GM21786 (cell line): ENCODE data around the gene NCF4.
A peak's percentile ranks its signal among the peaks of the same experiment; 100 is the strongest.

ENCODE experiments used
- ATAC-seq: cut with Tn5 transposase; IDR thresholded peaks from one replicate; pipeline ENCODE4 v1.9.1; 2021; ENCODE audit not compliant: unreplicated experiment

Gene NCF4

GRCh38 chr22:36893262-36893661, 32.5 kb downstream of the NCF4 start:
- ATAC-seq, result no peak

GRCh38 chr22:36894266-36894665, 33.5 kb downstream of the NCF4 start:
- no peak for ATAC-seq

GRCh38 chr22:36897611-36898010, 36.8 kb downstream of the NCF4 start:
- ATAC-seq, result no peak

GRCh38 chr22:36898690-36899089, 37.9 kb downstream of the NCF4 start:
- ATAC-seq, result no peak

GRCh38 chr22:36899498-36899897, 38.7 kb downstream of the NCF4 start:
- ATAC-seq, result no peak

GRCh38 chr22:36900225-36900624, 39.4 kb downstream of the NCF4 start:
- ATAC-seq, result no peak

- ATAC-seq, result no peak
These were observed 40.1 kb downstream of the NCF4 start for GRCh38 chr22:36900880-36901279.

- ATAC-seq, result peak; percentile 59
These were observed 40.8 kb downstream of the NCF4 start for GRCh38 chr22:36901411-36902142.

GRCh38 chr22:36902143-36902926, 41.5 kb downstream of the NCF4 start:
- ATAC-seq, result no peak

GRCh38 chr22:36904260-36904880, 43.6 kb downstream of the NCF4 start:
- no peak for ATAC-seq

GRCh38 chr22:36907253-36908195, 46.7 kb downstream of the NCF4 start:
- ATAC-seq, result no peak

GRCh38 chr22:36910461-36910860, 49.7 kb downstream of the NCF4 start:
- no peak for ATAC-seq

GRCh38 chr22:36911887-36912661, 51.3 kb downstream of the NCF4 start:
- no peak for ATAC-seq

GRCh38 chr22:36912694-36913426, 52.1 kb downstream of the NCF4 start:
- no peak for ATAC-seq

- no peak for ATAC-seq
These were observed 52.9 kb downstream of the NCF4 start, which contains the start of gene CSF2RB for GRCh38 chr22:36913427-36914389. TSS of gene CSF2RB (plus strand) at chr22:36913628. CDS start at chr22:36922208, 8,580 bp downstream.

- no peak for ATAC-seq
These were observed 53.6 kb downstream of the NCF4 start for GRCh38 chr22:36914390-36914752.

- ATAC-seq, result no peak
These were observed 55.2 kb downstream of the NCF4 start for GRCh38 chr22:36916034-36916433.

GRCh38 chr22:36918586-36919284, 57.9 kb downstream of the NCF4 start:
- no peak for ATAC-seq
